ENCODE measurements around the gene POLDIP3.

POLDIP3 gene

GRCh38 chr22:42614312-42615091 lies at the start of gene POLDIP3:
TSS of gene POLDIP3 (minus strand) at chr22:42614883. CDS start at chr22:42614857, 26 bp downstream.
- peak; percentile 98 for DNase-seq (ENCODE audit: low read depth)

- DNase-seq (ENCODE audit: low read depth) = peak; percentile 74
Observed at GRCh38 chr22:42661985-42662831, 47.5 kb upstream of the POLDIP3 start.

GRCh38 chr22:42656578-42656977 lies 41.9 kb upstream of the POLDIP3 start:
- no peak for DNase-seq (ENCODE audit: low read depth)

GRCh38 chr22:42655693-42656092 lies 41.0 kb upstream of the POLDIP3 start:
- no peak for DNase-seq (ENCODE audit: low read depth)

GRCh38 chr22:42654436-42655073 lies 39.9 kb upstream of the POLDIP3 start:
- no peak for DNase-seq (ENCODE audit: low read depth)

GRCh38 chr22:42653999-42654398 lies 39.3 kb upstream of the POLDIP3 start:
- DNase-seq (ENCODE audit: low read depth) = no peak

- no peak for DNase-seq (ENCODE audit: low read depth)
Observed at GRCh38 chr22:42651134-42651533, 36.5 kb upstream of the POLDIP3 start.

- DNase-seq (ENCODE audit: low read depth) = peak; percentile 86
Observed at GRCh38 chr22:42649246-42650099, 34.8 kb upstream of the POLDIP3 start, which contains the start of gene CYB5R3. TSS of gene CYB5R3 (minus strand) at chr22:42649392. CDS start at chr22:42649315, 77 bp downstream.

- peak; percentile 12 for DNase-seq (ENCODE audit: low read depth)
Observed at GRCh38 chr22:42648368-42649245, 33.9 kb upstream of the POLDIP3 start.

GRCh38 chr22:42648017-42648367 lies 33.3 kb upstream of the POLDIP3 start:
- DNase-seq (ENCODE audit: low read depth) = no peak

GRCh38 chr22:42646569-42647525 lies 32.2 kb upstream of the POLDIP3 start:
- no peak for DNase-seq (ENCODE audit: low read depth)

- DNase-seq (ENCODE audit: low read depth) = no peak
Observed at GRCh38 chr22:42645938-42646568, 31.4 kb upstream of the POLDIP3 start.

- DNase-seq (ENCODE audit: low read depth) = no peak
Observed at GRCh38 chr22:42645341-42645937, 30.8 kb upstream of the POLDIP3 start.

- no peak for DNase-seq (ENCODE audit: low read depth)
Observed at GRCh38 chr22:42644422-42645340, 30.0 kb upstream of the POLDIP3 start.

GRCh38 chr22:42643634-42644421 lies 29.1 kb upstream of the POLDIP3 start:
- no peak for DNase-seq (ENCODE audit: low read depth)

GRCh38 chr22:42642806-42643633 lies 28.3 kb upstream of the POLDIP3 start:
- DNase-seq (ENCODE audit: low read depth) = no peak
